Loucy (cell line): ENCODE measurements around the gene PIGC.

Experiments
- H2AFZ ChIP-seq: fragments of 200-600 bp; sonication (generic); 2 replicates; pipeline ENCODE4 v1.6.0; 2016; ENCODE audit warnings: antibody characterized with exemption, mild to moderate bottlenecking, low read length, moderate library complexity
- H3F3A ChIP-seq: fragments of 200-600 bp; 2 replicates; pipeline ENCODE4 v1.6.0; 2016; ENCODE audit warnings: antibody characterized with exemption, low read depth, mild to moderate bottlenecking
- H3K27me3 ChIP-seq: fragments of 200-600 bp; sonication (generic); 2 replicates; pipeline ENCODE4 v1.6.1; 2014; ENCODE audit warnings: low read length, mild to moderate bottlenecking; ENCODE audit not compliant: insufficient read depth, poor library complexity, severe bottlenecking
- H3K36me3 ChIP-seq: fragments of 200-600 bp; sonication (generic); 2 replicates; pipeline ENCODE4 v1.6.1; 2016; ENCODE audit warnings: low read length; ENCODE audit not compliant: insufficient read depth
- H3K4me1 ChIP-seq: fragments of 200-600 bp; sonication (generic); 2 replicates; pipeline ENCODE4 v1.5.1; 2014; ENCODE audit warnings: low read length, mild to moderate bottlenecking; ENCODE audit not compliant: insufficient read depth, poor library complexity, severe bottlenecking
- H3K4me2 ChIP-seq: fragments of 200-600 bp; sonication (generic); 2 replicates; pipeline ENCODE4 v1.6.0; 2014; ENCODE audit warnings: antibody characterized with exemption, low read length, low read depth, mild to moderate bottlenecking; ENCODE audit not compliant: poor library complexity, severe bottlenecking
- H3K4me3 ChIP-seq: fragments of 200-600 bp; sonication (generic); 2 replicates; pipeline ENCODE4 v1.5.1; 2014; ENCODE audit warnings: low read length, mild to moderate bottlenecking, mixed read lengths; ENCODE audit not compliant: poor library complexity, severe bottlenecking
- H3K79me2 ChIP-seq: fragments of 200-600 bp; sonication (generic); 2 replicates; pipeline ENCODE4 v1.6.1; 2014; ENCODE audit warnings: low read length; ENCODE audit not compliant: insufficient read depth
- H3K9ac ChIP-seq: fragments of 200-600 bp; sonication (generic); 2 replicates; pipeline ENCODE4 v1.6.0; 2014; ENCODE audit warnings: mild to moderate bottlenecking, low read depth, low read length, moderate library complexity; ENCODE audit not compliant: poor library complexity, severe bottlenecking
- H3K9me2 ChIP-seq: fragments of 200-600 bp; sonication (generic); replicated peaks from 2 replicates; pipeline ENCODE4 v1.6.1; 2016; ENCODE audit warnings: low read depth, low read length, mixed read lengths
- H3K9me3 ChIP-seq: fragments of 200-600 bp; sonication (generic); 2 replicates; pipeline ENCODE4 v1.6.1; 2014; ENCODE audit warnings: mild to moderate bottlenecking, antibody characterized with exemption, low read length, low read depth; ENCODE audit not compliant: insufficient read depth
- H4K20me1 ChIP-seq: fragments of 200-600 bp; sonication (generic); 2 replicates; pipeline ENCODE4 v1.6.0; 2014; ENCODE audit warnings: antibody characterized with exemption, low read length, mild to moderate bottlenecking; ENCODE audit not compliant: insufficient read depth, poor library complexity, severe bottlenecking
- EZH2phosphoT487 ChIP-seq: fragments of 200-600 bp; IDR thresholded peaks from 2 replicates; pipeline ENCODE4 v1.6.1; 2018; ENCODE audit warnings: antibody characterized with exemption, mild to moderate bottlenecking, moderate library complexity, borderline replicate concordance
- TF ChIP-seq, protein P1 (sequence below): fragments of 200-600 bp; sonication (generic); conservative IDR thresholded peaks from 2 replicates; pipeline ENCODE4 v1.5.1; 2014; ENCODE audit warnings: mild to moderate bottlenecking, antibody characterized with exemption, low read length

Gene PIGC

DNA sequence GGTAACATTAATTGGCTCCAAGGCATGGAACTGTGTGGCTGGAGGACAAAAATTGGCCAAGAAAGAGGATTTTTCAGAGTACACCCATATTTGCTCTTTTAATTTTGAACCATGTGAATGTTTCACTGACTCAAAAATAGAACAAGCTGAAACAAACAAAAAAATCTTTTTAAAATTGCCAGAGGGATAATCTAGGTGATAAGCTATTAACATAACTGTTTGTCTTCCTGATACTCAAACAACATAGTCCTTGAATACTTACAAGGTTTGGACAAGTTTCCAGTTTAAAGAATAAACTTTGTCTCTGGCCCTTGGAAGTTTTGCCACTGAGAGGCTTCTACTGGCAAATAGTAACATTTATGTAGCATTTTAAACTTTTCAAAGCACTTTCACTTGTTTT lies 30.0 kb upstream of the PIGC start:
- Histone ChIP-seq H3K36me3 (no peaks in the 10 kb centered on the region), H3K4me2 (no peak overlapping the region), H2AFZ (no peak overlapping the region), H3K4me1 (peaks cover 13% of the 10 kb centered on the region), H3K9me3 (no peaks in the 10 kb centered on the region), H3K79me2 (no peaks in the 10 kb centered on the region), H3F3A (no peaks in the 10 kb centered on the region), H3K9me2 (no peaks in the 10 kb centered on the region), H4K20me1 (no peaks in the 10 kb centered on the region), H3K4me3 (no peak overlapping the region), H3K27me3 (no peaks in the 10 kb centered on the region), H3K9ac (no peak overlapping the region)
- no peak for TF ChIP-seq EZH2phosphoT487
- TF ChIP-seq, protein P1, sequence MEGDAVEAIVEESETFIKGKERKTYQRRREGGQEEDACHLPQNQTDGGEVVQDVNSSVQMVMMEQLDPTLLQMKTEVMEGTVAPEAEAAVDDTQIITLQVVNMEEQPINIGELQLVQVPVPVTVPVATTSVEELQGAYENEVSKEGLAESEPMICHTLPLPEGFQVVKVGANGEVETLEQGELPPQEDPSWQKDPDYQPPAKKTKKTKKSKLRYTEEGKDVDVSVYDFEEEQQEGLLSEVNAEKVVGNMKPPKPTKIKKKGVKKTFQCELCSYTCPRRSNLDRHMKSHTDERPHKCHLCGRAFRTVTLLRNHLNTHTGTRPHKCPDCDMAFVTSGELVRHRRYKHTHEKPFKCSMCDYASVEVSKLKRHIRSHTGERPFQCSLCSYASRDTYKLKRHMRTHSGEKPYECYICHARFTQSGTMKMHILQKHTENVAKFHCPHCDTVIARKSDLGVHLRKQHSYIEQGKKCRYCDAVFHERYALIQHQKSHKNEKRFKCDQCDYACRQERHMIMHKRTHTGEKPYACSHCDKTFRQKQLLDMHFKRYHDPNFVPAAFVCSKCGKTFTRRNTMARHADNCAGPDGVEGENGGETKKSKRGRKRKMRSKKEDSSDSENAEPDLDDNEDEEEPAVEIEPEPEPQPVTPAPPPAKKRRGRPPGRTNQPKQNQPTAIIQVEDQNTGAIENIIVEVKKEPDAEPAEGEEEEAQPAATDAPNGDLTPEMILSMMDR, result no peak

DNA sequence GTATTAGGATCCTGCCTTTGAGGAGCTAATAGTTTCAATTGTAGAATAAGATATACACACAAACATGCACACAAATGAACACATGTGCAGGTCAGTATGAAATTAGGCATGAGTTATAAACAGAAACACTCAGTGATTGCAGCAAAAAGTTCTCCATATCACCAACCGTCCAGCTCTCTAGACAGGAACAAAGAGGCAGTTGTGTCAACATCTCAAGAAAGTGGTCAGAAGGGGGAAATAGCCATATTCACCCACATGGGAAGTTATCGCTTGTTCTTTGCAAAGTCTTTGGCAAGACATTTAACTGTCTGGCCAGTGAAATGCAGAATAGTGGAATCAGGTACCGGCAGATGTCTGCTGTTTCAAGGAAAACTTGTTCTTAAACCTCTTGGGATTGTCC lies 29.4 kb upstream of the PIGC start:
- Histone ChIP-seq H3K79me2 (no peaks in the 10 kb centered on the region), H3K36me3 (no peaks in the 10 kb centered on the region), H3K9ac (no peak overlapping the region), H4K20me1 (no peaks in the 10 kb centered on the region), H3K4me1 (peaks cover 13% of the 10 kb centered on the region), H3K4me3 (no peak overlapping the region), H3K4me2 (no peak overlapping the region), H3K9me3 (no peaks in the 10 kb centered on the region), H2AFZ (no peak overlapping the region), H3K27me3 (no peaks in the 10 kb centered on the region), H3F3A (no peaks in the 10 kb centered on the region), H3K9me2 (no peaks in the 10 kb centered on the region)
- TF ChIP-seq, protein P1, result no peak
- TF ChIP-seq EZH2phosphoT487, result no peak

DNA sequence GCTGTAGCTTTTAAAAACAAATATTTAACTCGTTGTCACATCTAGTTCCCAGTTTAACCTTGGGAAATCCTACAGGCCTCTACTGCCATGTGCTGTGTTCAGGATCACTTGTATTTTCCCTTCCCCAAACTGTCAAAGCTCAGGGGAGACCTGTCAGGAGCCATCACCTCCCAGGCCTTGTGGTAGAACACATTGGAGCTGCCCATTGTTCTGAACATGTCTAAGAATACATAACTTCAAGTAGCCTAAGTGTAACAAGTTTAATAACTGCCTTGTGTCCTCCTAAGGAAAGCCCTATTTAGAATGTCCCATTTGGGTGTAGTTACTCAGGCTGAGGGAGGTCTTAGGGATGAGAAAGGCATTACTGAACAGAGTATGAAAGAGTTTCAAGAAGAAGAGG lies 28.6 kb upstream of the PIGC start:
- Histone ChIP-seq H3K4me2 (no peak overlapping the region), H4K20me1 (no peaks in the 10 kb centered on the region), H3K79me2 (no peaks in the 10 kb centered on the region), H2AFZ (no peak overlapping the region), H3F3A (no peaks in the 10 kb centered on the region), H3K4me3 (no peak overlapping the region), H3K36me3 (no peaks in the 10 kb centered on the region), H3K9me3 (no peaks in the 10 kb centered on the region), H3K9me2 (no peaks in the 10 kb centered on the region), H3K4me1 (peaks cover 13% of the 10 kb centered on the region), H3K27me3 (no peaks in the 10 kb centered on the region), H3K9ac (no peak overlapping the region)
- no peak for TF ChIP-seq EZH2phosphoT487
- TF ChIP-seq, protein P1, result no peak
